ENCODE data around the gene CST6. TPM values are rescaled to one million over a fixed set of nuclear protein-coding genes. Genes with fewer than 3 reads are reported as not detected.
"Not testable (repeated sequence)": the region's sequence is repeated elsewhere in the genome, so short reads cannot be mapped to it uniquely, and the experiment has no call there.

CST6 gene
- total RNA-seq, 1 donor from 2014 or later = 1.1 TPM

DNA sequence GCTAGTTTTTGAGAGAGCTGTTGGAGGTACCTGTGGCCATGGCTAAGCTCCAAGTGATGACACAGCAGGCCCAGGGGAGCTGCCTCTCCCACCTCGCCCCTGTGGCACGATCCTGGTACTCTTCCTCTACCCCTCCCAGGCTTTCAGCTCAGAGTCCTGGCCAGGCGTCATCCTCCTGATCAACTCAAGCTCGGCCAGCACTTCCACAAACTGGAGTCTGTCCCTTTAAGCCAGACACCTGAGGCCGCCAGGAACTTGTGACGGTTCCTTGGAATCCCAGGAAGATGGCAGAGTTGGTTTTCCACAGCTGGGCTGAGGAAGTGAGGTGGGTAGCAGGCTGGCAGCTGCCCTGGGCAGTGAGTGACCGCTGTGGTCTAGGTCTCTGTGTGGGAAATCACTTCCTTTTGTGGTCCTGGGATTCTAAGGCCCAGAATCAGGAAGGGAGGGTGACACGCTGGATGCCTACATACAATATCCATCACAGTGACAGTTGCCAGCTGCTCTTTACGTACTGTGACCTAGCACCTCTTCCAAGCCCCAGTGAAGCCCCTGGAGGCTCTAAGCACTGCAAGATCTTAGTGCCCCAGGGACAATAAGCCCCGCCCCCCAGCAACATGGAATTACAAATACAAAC lies 3.2 kb upstream of the CST6 start:
- peaks cover 2% of the 10 kb centered on the region for H3K27me3 Mint-ChIP-seq (ENCODE audit: low read depth)
- H3K27ac Mint-ChIP-seq = no peak overlapping the region
- H3K4me3 Mint-ChIP-seq = no peak overlapping the region

DNA sequence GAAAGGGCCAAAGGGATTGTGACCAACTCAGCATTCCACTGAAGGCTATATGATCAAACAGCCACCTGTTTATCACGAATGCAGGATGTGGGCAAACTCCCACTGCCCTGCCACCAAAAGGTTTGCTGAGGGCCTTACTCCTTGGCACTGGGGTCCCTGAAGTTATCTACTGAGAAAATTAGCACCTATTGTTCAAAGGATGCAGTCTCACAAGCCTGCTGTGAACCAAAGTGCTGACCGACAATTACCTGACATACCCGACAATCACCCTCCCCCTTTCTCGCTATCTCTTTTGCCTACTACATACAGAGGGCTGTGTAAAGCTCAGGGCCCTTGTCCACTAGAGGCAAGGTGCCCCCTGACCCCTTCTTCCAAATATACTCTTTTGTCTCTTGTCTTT lies 1.8 kb upstream of the CST6 start:
- not testable (repeated sequence) for H3K27ac Mint-ChIP-seq; H3K9me3 Mint-ChIP-seq; H3K4me3 Mint-ChIP-seq; H3K27me3 Mint-ChIP-seq (ENCODE audit: low read depth); DNase-seq (ENCODE audit: low spot score in 2 of 2, unreplicated experiment in 2 of 2); H3K4me1 Mint-ChIP-seq; H3K36me3 Mint-ChIP-seq

More for the DNA sequence above, 3.2 kb upstream of the CST6 start:
- TF ChIP-seq, protein P1, sequence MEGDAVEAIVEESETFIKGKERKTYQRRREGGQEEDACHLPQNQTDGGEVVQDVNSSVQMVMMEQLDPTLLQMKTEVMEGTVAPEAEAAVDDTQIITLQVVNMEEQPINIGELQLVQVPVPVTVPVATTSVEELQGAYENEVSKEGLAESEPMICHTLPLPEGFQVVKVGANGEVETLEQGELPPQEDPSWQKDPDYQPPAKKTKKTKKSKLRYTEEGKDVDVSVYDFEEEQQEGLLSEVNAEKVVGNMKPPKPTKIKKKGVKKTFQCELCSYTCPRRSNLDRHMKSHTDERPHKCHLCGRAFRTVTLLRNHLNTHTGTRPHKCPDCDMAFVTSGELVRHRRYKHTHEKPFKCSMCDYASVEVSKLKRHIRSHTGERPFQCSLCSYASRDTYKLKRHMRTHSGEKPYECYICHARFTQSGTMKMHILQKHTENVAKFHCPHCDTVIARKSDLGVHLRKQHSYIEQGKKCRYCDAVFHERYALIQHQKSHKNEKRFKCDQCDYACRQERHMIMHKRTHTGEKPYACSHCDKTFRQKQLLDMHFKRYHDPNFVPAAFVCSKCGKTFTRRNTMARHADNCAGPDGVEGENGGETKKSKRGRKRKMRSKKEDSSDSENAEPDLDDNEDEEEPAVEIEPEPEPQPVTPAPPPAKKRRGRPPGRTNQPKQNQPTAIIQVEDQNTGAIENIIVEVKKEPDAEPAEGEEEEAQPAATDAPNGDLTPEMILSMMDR (IDR thresholded peaks at IDR 0.05; ENCODE audit: unreplicated experiment) = no peak
- Mint-ChIP-seq H3K4me1 (peaks cover 2% of the 10 kb centered on the region), H3K9me3 (no peaks in the 10 kb centered on the region), H3K36me3 (no peaks in the 10 kb centered on the region)
- DNase-seq (ENCODE audit: low spot score in 2 of 2, unreplicated experiment in 2 of 2) = no peak

DNA sequence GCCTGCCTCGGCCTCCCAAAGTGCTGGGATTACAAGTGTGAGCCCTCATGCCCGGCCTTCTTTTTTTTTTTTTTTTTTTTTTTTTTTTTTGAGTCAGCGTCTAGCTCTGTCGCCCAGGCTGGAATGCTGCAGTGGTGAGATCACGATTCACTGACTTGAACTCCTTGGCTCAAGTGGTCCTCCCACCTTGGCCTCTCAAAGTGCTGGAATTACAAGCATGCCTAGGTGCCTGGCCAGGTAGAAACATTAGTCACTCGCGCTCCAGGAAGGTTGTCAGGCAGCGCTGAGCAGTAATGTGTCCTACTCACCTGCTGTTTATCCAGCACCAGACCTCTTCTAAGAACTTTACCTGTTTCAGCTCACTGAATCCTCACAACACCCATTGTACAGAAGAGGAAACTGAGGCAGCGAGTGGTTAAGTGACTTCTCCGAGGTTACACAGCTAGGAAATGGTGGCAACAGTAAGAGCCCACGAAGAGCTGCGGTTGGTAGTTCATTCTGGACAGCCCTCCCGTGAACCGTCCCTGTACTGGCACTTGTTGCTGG lies 496 bp upstream of the CST6 start:
- no peak overlapping the region for H3K4me3 Mint-ChIP-seq
- no peak overlapping the region for H3K27ac Mint-ChIP-seq
- no peak for DNase-seq (ENCODE audit: low spot score in 2 of 2, unreplicated experiment in 2 of 2)

DNA sequence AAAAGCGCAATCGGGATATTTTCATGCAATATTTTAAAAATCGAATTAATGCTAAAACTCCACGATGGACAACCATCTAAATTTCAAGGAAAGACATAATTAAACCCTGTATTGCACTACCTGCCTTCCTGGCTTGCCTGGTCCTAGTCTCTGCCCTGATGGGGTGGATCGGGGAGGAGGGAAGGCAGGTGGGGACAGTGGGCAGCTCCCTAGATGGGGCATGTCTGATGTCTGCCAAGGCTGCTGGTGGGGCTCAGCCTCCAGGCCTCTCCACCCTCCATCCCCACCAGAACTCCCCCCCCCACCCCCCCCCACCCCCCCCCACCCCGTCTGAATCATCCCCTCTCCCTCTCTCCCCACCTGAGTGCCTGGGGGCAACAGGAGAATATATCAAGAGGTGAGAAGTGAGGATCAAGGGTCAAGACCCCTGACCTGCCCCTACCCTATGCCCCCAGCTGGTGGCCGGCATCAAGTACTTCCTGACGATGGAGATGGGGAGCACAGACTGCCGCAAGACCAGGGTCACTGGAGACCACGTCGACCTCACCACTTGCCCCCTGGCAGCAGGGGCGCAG lies 650 bp downstream of the CST6 start:
- Mint-ChIP-seq H3K9me3 (no peaks in the 10 kb centered on the region), H3K36me3 (no peaks in the 10 kb centered on the region), H3K27me3 (ENCODE audit: low read depth) (peaks cover 2% of the 10 kb centered on the region), H3K27ac (no peak overlapping the region), H3K4me3 (no peak overlapping the region), H3K4me1 (no peaks in the 10 kb centered on the region)
- DNase-seq (ENCODE audit: low spot score in 2 of 2, unreplicated experiment in 2 of 2) = no peak
- TF ChIP-seq, protein P1 (IDR thresholded peaks at IDR 0.05; ENCODE audit: unreplicated experiment) = no peak

More for the DNA sequence above, 496 bp upstream of the CST6 start:
- Mint-ChIP-seq H3K4me1 (no peaks in the 10 kb centered on the region), H3K27me3 (ENCODE audit: low read depth) (peaks cover 2% of the 10 kb centered on the region), H3K36me3 (no peaks in the 10 kb centered on the region), H3K9me3 (no peaks in the 10 kb centered on the region)
- TF ChIP-seq, protein P1 (IDR thresholded peaks at IDR 0.05; ENCODE audit: unreplicated experiment) = no peak

DNA sequence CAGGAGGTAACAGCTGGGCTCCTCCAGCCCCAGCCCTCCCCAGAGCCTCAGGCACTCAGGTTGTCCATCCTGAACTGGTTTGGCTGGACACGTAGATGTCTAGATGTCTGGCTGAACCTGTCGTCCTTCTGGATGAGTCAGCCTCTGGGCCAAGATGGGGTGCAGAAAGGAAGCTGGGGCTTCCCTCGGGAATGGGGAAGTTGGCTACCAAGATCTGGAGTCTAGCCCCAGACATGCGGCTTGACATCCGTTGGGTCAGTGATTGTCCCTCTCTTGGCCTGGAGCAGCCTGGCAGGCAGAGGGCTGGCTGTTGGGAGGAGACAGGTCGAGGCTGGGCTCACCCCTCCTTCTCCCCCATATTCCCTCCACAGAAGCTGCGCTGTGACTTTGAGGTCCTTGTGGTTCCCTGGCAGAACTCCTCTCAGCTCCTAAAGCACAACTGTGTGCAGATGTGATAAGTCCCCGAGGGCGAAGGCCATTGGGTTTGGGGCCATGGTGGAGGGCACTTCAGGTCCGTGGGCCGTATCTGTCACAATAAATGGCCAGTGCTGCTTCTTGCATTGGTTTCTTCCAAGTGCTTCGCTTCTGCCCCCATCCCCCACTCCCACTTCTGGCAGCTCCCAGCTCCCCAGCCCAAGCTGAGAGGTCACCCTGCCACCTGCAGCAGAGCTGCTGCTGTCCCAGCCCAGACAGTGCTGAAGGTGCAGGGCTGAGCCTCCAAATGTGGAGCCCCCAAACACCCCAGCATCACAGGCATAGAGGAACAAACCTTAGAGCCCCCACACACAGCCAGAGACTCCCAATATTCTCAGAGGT lies 1.3 kb downstream of the CST6 start:
- Mint-ChIP-seq H3K27ac (no peak overlapping the region), H3K36me3 (no peaks in the 10 kb centered on the region), H3K9me3 (no peaks in the 10 kb centered on the region), H3K4me1 (no peaks in the 10 kb centered on the region), H3K4me3 (no peak overlapping the region), H3K27me3 (ENCODE audit: low read depth) (peaks cover 2% of the 10 kb centered on the region)
- DNase-seq (ENCODE audit: low spot score in 2 of 2, unreplicated experiment in 2 of 2) = no peak
- TF ChIP-seq, protein P1 (IDR thresholded peaks at IDR 0.05; ENCODE audit: unreplicated experiment) = no peak

DNA sequence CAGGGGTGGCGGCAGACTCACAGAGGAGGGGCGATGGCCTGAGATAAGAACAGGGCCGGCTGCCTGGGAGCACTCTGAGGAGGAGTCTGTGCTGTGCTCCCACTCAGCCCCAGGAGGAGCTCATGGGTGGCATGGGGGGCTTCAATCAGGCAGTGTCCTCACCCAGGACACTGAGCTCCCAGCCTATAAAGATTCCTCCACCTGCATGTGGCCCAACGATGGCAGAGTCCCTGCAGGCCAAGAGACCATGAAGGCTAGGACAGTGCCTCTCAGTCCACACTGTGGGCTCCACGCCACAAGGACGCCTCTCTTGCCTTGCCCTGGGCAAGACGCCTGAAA lies 1.9 kb downstream of the CST6 start:
- H3K4me1 Mint-ChIP-seq = no peaks in the 10 kb centered on the region
- no peak overlapping the region for H3K27ac Mint-ChIP-seq
- H3K27me3 Mint-ChIP-seq (ENCODE audit: low read depth) = peaks cover 2% of the 10 kb centered on the region
- H3K36me3 Mint-ChIP-seq = no peaks in the 10 kb centered on the region
- TF ChIP-seq, protein P1 (IDR thresholded peaks at IDR 0.05; ENCODE audit: unreplicated experiment) = no peak
- DNase-seq (ENCODE audit: low spot score in 2 of 2, unreplicated experiment in 2 of 2) = no peak
- H3K9me3 Mint-ChIP-seq = no peaks in the 10 kb centered on the region
- no peak overlapping the region for H3K4me3 Mint-ChIP-seq
